SU-DHL-6 (cell line): Measurements from ENCODE around the gene ZNF556.

Source experiments
- H2AFZ ChIP-seq: fragments of 200-600 bp; sonication (generic); 2 replicates; pipeline ENCODE4 v1.6.1; 2014; ENCODE audit warnings: low read depth, mild to moderate bottlenecking, moderate library complexity, mixed read lengths, antibody characterized with exemption, low read length; ENCODE audit not compliant: severe bottlenecking
- H3F3A ChIP-seq: fragments of 200-600 bp; shearing (Covaris generic); 2 replicates; pipeline ENCODE4 v1.6.0; 2016; ENCODE audit warnings: antibody characterized with exemption, mild to moderate bottlenecking; ENCODE audit not compliant: insufficient read depth
- H3K27ac ChIP-seq: fragments of 200-600 bp; sonication (generic); 2 replicates; pipeline ENCODE4 v1.5.1; 2016; ENCODE audit warnings: low read depth, mild to moderate bottlenecking, low read length, moderate library complexity, mixed read lengths
- H3K27me3 ChIP-seq: fragments of 200-600 bp; sonication (generic), shearing (Covaris generic); 2 replicates; pipeline ENCODE4 v1.6.0; 2014; ENCODE audit warnings: mild to moderate bottlenecking, low read length
- H3K36me3 ChIP-seq: fragments of 200-600 bp; sonication (generic); 2 replicates; pipeline ENCODE4 v1.6.1; 2014; ENCODE audit warnings: mild to moderate bottlenecking, low read length, mixed read lengths
- H3K4me2 ChIP-seq: fragments of 300-600, 200-600 bp; shearing (Covaris generic), sonication (generic); 2 replicates; pipeline ENCODE4 v1.6.0; 2014; ENCODE audit warnings: low read length, low read depth, mild to moderate bottlenecking; ENCODE audit not compliant: poor library complexity, severe bottlenecking
- H3K4me3 ChIP-seq: fragments of 200-600 bp; sonication (generic); 2 replicates; pipeline ENCODE4 v1.5.1; 2014; ENCODE audit warnings: antibody characterized with exemption, low read length, mild to moderate bottlenecking, mixed read lengths; ENCODE audit not compliant: insufficient read depth, poor library complexity, severe bottlenecking
- H3K79me2 ChIP-seq: fragments of 200-600 bp; sonication (generic); 2 replicates; pipeline ENCODE4 v1.6.1; 2014; ENCODE audit warnings: mild to moderate bottlenecking, low read length, moderate library complexity; ENCODE audit not compliant: insufficient read depth
- H3K9ac ChIP-seq: fragments of 200-600 bp; sonication (generic); 2 replicates; pipeline ENCODE4 v1.7.0; 2014; ENCODE audit warnings: mild to moderate bottlenecking, low read length
- H3K9me2 ChIP-seq: fragments of 200-600 bp; sonication (generic); replicated peaks from 2 replicates; pipeline ENCODE4 v1.6.1; 2014; ENCODE audit warnings: low read length; ENCODE audit not compliant: insufficient read depth
- H3K9me3 ChIP-seq: fragments of 200-600 bp; sonication (generic); 2 replicates; pipeline ENCODE4 v1.6.1; 2014; ENCODE audit warnings: low read length, mixed read lengths; ENCODE audit not compliant: insufficient read depth
- H4K20me1 ChIP-seq: fragments of 200-600 bp; sonication (generic); 2 replicates; pipeline ENCODE4 v1.6.1; 2014; ENCODE audit warnings: low read depth, mild to moderate bottlenecking, antibody characterized with exemption, low read length, moderate library complexity, mixed read lengths
- CTCF ChIP-seq: fragments of 200-600 bp; sonication (generic); IDR thresholded peaks from one replicate; pipeline ENCODE4 v1.5.1; 2017; ENCODE audit warnings: antibody characterized with exemption, mild to moderate bottlenecking, low read length, moderate library complexity; ENCODE audit not compliant: insufficient read depth, poor library complexity, severe bottlenecking
- EZH2phosphoT487 ChIP-seq: fragments of 200-600 bp; sonication (generic), shearing (Covaris generic); conservative IDR thresholded peaks from 2 replicates; pipeline ENCODE4 v1.6.1; 2018; ENCODE audit warnings: mild to moderate bottlenecking, antibody characterized with exemption, low read length, moderate library complexity, mixed read lengths

Gene ZNF556

DNA sequence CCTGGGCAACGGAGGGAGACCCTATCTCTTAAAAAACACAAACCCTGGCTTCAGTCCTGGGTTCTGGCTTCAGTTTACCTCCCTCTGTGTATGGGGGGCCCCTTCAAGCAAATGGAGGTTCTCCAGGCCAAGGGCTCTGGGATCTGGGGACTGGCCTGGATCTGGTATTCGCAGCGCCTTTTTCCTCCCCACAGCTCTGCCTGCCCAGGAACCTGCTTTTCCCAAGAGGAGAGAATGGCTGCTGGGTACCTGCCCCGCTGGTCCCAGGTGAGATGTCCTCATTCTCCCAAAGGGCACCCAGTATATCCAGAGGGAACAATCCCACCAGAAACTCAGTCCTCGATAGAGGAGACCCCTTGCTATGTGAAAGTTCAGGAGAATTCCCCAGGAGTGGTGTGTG, 44.3 kb upstream of the ZNF556 start:
- H3K27me3 ChIP-seq = no peaks in the 10 kb centered on the region

DNA sequence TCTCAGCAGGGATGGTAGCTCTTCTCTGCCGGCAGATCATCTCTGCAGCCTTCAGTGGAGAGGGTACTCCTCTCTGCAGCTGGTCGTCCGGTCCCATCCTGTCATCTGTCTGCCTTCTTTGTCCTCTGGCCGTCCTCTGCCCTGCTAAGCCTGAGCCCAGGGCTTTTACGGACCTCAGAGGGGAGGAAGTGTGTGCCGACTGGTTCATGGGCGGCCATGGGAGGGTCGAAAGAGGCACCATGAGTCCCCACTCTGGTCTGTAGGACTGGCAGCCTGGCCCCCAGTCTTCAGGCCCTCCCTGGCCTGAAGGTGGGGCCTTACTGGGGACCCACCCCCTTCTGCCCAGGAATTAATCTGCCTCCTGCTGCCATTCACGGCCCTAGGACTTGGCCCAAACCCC, 43.5 kb upstream of the ZNF556 start:
- Histone ChIP-seq H3K4me2 (no peak overlapping the region), H3K36me3 (no peaks in the 10 kb centered on the region), H2AFZ (no peak overlapping the region), H3K9me3 (no peaks in the 10 kb centered on the region), H4K20me1 (no peaks in the 10 kb centered on the region), H3K79me2 (no peaks in the 10 kb centered on the region), H3K9ac (no peak overlapping the region), H3F3A (no peaks in the 10 kb centered on the region), H3K27ac (no peak overlapping the region), H3K27me3 (no peaks in the 10 kb centered on the region), H3K4me3 (no peak overlapping the region), H3K9me2 (no peaks in the 10 kb centered on the region)
- TF ChIP-seq CTCF (no peak), EZH2phosphoT487 (no peak)

More for the DNA sequence above, 44.3 kb upstream of the ZNF556 start:
- H3K79me2 ChIP-seq = no peaks in the 10 kb centered on the region
- TF ChIP-seq EZH2phosphoT487 (no peak), CTCF (no peak)
- H3K27ac ChIP-seq = no peak overlapping the region
- H3K9me2 ChIP-seq = no peaks in the 10 kb centered on the region
- no peaks in the 10 kb centered on the region for H3K36me3 ChIP-seq
- H3K9me3 ChIP-seq = no peaks in the 10 kb centered on the region
- H2AFZ ChIP-seq = no peak overlapping the region
- no peak overlapping the region for H3K4me2 ChIP-seq
- H3F3A ChIP-seq = no peaks in the 10 kb centered on the region
- H3K9ac ChIP-seq = no peak overlapping the region
- H4K20me1 ChIP-seq = no peaks in the 10 kb centered on the region
- H3K4me3 ChIP-seq = no peak overlapping the region

DNA sequence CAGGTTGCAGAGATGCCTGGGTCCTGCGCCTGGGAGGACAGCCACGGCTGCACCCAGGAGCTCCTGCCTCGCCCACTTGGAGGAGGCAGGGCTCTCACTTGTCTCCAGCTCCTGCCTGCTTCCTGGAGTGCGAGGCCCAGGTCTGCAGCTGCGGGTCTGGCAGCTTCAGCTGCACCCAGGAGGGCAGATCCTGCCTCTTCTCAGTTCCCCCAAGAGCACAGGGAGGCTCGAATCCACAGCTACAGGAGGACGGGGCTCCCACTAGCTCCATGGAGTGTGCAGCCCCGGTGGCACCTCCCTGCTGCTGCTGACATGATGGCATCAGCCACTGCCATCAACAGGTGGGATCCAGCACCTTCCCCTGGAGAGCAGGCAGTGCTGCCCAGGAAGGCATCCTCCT, 43.0 kb upstream of the ZNF556 start:
- Histone ChIP-seq H3K79me2 (no peaks in the 10 kb centered on the region), H3K36me3 (no peaks in the 10 kb centered on the region), H3K9ac (no peak overlapping the region), H3K9me2 (no peaks in the 10 kb centered on the region), H3K4me2 (no peak overlapping the region), H2AFZ (no peak overlapping the region), H3K9me3 (no peaks in the 10 kb centered on the region), H3K4me3 (no peak overlapping the region), H3F3A (no peaks in the 10 kb centered on the region), H3K27ac (no peak overlapping the region), H4K20me1 (no peaks in the 10 kb centered on the region), H3K27me3 (no peaks in the 10 kb centered on the region)
- TF ChIP-seq EZH2phosphoT487 (no peak), CTCF (no peak)
